HG02610 (cell line): ENCODE data around the gene TSPYL2.
A peak's percentile ranks its signal among the peaks of the same experiment; 100 is the strongest.

Source experiments
- ATAC-seq: cut with Tn5 transposase; IDR thresholded peaks from one replicate; pipeline ENCODE4 v1.9.1; 2021; ENCODE audit warnings: mild to moderate bottlenecking, moderate library complexity; ENCODE audit not compliant: unreplicated experiment

Gene TSPYL2

DNA sequence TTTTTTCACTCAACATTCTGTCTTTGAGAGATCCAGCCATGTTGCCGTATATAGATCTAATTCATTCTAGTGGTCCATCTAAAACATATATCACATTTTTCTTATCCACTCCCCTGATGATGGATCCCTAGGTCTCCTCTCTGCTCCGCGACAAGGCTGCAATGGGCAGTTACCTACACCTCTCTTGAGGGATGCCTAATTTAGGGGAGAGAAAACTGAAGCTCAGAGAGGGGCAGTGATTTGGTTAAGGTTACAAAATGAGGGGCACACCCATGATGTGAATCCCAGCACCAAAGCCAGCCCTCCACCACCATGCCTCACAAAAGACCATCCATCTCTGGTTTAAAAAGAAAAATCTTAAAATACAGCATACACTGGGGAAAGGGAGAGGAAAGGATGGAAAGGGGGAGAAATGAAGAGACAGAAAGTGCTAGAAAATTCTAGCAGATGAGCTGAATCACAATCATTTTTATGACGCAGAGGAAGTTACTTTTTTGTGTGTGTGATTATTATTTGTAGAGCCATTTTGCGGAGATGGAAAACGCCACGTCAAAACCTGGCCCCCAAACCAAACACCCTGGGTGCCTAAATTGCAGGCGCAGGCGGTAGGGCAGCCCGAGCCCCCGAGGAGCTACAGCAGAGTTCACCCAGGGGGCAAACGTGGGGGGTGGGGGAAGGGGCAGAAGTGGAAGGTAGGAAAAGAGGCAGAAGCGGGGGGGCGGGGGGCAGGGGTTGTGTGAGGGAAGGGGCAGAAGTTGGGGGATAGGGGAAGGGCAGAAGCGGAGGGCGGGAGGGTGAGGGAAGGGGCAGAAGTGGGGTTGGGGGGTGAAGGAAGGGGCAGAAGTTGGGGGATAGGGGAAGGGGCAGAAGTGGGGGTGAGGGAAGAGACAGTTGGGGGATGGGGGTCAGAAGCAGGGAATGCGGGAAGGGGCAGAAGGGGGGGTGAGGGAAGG, 1.3 kb upstream of the TSPYL2 start:
- ATAC-seq, result no peak

DNA sequence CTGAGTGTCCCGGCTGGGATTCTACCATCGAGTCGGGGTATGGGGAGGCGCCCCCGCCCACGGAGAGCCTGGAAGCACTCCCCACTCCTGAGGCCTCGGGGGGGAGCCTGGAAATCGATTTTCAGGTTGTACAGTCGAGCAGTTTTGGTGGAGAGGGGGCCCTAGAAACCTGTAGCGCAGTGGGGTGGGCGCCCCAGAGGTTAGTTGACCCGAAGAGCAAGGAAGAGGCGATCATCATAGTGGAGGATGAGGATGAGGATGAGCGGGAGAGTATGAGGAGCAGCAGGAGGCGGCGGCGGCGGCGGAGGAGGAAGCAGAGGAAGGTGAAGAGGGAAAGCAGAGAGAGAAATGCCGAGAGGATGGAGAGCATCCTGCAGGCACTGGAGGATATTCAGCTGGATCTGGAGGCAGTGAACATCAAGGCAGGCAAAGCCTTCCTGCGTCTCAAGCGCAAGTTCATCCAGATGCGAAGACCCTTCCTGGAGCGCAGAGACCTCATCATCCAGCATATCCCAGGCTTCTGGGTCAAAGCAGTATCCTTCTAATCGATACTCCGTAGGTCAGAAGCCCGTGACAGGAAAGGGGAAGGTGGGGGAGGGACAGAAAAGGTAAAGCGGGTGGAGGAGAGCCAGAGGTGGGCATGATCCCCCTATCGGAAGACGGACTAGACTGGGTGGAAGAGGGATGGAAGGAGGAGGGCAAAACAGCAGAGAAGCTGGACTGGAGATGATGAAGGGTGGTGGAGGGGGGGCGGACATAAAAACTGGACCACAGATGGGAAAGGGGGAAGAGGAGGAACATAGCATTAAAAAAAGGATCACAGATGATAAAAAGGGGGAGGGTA, 828 bp downstream of the TSPYL2 start:
- ATAC-seq, result no peak

DNA sequence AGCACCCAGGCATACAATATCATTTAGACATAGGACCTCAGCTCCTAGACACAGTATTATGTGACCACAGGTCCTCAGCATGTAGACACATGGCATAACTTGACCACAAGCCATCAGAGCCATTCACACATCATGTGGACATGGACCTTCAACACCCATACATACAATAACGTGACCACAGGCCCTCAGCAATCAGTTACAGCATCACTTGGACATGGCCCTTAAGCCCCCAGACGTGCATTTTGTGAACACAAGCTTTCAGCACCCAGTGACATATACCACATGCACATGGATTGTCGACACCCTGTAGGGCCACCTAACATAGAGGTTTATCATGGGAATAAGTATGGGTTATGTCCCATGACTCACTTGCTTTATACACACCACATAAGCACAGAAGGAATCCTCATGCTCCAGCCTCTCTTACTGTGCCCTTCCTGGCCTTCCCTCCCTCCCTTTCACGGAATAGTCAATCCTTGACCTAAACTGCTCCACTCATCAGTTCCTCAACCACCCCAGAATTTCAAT, 1.9 kb downstream of the TSPYL2 start:
- ATAC-seq, result no peak

DNA sequence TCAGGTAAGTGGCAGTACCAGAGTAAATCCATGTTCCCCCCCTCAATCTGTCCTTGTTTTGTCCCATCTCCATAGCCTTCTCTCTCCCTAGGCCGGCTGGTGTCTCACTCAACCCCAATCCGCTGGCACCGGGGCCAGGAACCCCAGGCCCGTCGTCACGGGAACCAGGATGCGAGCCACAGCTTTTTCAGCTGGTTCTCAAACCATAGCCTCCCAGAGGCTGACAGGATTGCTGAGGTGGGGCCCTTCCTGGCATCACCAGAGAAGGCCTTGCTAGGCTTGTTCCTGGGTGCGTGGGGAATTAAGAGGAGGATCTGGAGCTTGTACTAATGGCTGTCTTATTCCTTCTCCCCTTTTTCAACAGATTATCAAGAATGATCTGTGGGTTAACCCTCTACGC, 2.7 kb downstream of the TSPYL2 start:
- ATAC-seq, result no peak

DNA sequence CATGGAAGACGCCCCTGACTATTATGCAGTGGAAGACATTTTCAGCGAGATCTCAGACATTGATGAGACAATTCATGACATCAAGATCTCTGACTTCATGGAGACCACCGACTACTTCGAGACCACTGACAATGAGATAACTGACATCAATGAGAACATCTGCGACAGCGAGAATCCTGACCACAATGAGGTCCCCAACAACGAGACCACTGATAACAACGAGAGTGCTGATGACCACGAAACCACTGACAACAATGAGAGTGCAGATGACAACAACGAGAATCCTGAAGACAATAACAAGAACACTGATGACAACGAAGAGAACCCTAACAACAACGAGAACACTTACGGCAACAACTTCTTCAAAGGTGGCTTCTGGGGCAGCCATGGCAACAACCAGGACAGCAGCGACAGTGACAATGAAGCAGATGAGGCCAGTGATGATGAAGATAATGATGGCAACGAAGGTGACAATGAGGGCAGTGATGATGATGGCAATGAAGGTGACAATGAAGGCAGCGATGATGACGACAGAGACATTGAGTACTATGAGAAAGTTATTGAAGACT, 3.6 kb downstream of the TSPYL2 start:
- no peak for ATAC-seq

DNA sequence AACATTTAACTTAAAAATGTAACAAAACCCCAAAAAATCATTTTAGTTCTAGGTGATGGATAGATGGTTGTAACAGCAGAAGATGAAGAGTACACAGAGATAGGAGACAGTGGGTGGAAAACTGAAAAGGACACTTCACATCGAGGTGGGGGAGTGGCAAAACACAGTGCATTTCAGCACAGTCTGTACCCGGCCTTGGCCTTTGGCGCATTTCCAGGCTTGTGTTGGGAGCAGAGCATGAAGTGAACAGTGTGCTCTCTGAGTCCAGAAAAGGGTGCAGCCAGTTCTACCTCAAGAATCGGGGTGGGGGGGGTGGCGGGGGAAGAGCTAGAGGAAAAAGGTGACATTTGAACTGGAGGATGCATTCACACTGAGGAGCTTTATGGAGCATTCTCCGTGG, 4.3 kb downstream of the TSPYL2 start:
- ATAC-seq, result no peak

- ATAC-seq, result no peak
These were observed 5.2 kb downstream of the TSPYL2 start for GRCh38 chrX:53087388-53087831.

- peak; percentile 70 for ATAC-seq
These were observed 6.2 kb downstream of the TSPYL2 start for GRCh38 chrX:53088136-53088974.

GRCh38 chrX:53089224-53089842, 7.2 kb downstream of the TSPYL2 start:
- ATAC-seq, result no peak

DNA sequence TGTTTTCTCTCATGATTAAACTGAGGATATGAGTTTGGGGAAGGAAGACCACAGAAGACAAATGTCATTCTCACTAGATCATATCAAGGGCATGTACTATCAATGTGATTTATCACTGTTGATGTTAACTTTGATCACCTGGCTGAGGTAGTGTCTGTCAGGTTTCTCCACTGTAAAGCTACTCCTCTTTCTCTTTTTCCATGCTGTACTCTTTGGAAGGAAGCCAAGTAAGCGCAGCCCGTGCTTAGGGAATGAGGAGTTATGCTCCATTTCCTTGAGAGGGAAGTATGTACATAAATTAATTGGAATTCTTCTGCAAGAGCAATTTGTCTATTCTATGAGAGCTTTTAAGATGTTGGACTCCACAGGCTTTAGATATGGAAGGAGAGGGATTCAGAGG, 7.8 kb downstream of the TSPYL2 start:
- no peak for ATAC-seq

- no peak for ATAC-seq
These were observed 9.2 kb downstream of the TSPYL2 start for GRCh38 chrX:53091354-53091753.

DNA sequence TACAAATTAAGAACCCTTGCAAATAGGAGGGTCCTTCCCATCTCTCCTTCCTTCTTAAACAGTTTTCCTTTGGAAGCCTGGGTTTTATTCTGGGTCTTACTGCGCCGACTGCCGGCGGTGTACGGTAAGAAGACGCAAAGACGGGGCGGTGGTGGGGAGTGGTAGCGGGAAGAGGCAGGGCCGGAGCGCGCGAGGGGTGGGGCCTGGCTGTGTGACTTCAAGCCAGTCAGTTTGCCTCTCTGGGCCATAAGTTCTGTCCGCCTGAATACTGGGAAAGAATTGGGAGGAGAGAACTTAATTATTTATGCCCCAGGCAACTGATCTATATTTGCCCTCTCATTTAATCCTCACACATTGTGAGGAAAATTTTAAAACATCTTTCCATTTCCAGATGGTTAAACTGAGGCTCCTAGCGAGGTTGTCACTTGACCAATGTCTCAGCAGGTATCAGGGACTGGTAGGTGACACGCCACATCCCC, 11.0 kb downstream of the TSPYL2 start:
- ATAC-seq, result peak; percentile 48

DNA sequence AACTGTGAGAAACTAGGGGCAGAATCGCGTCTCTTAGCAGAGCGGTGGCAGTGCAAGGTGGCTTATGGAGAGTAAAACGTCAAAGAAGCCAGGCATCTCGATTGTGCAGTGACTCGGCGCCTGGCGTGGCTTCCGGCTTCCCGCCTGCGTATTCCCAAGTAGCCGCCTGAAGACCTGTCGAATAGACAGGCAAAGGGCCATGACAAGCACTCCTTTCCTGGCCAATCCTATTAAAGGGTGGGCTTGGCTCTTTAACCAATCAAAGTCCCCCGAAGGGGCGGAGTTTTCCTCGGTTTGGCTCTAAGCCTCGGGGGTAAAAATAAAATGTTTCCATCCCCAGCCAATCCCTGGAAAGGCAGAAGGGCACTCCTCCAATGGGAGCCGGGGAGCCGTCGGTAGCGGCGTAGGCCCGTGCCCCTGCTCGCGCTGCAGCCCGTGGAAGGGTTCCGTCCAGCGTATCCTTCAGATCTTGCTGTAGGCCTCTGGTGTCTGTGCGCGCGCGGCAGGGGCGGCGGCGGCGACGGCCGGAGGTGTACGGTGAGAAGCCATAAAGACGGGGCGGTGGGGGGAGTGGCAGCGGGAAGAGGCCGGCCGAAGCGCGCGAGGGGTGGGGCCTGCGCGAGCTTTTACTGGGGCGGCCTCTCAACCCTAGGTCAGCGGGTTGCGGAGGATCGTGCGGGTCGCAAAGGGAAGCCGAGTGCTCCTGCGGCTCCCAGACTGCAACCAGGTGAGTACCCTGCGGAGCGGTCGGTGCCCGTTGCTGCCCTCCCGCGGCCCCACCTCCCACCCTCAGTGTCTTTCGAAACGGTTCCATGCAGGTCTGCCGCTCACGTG, 11.8 kb downstream of the TSPYL2 start, which contains the start of gene KANTR:
Gene KANTR (plus strand): TSS at position 395 of the 834 bp plus-strand sequence. CDS start 30,131 bp downstream, outside the sequence.
- peak; percentile 91 for ATAC-seq

DNA sequence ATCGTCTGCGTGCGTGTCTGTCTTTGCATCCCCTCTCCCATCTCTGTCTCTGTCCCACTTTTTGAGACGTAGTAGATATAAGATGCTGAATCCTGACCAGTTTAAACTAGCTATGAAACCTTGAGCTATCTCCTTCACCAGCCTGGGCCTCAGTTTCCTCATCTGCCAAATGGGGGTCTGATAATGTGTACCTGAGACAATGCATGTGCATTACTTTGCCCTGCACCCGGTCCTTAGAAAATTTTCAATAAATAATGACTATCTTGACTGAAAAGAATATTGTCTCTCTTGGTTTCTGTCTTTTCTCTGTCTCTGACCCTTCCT, 12.4 kb downstream of the TSPYL2 start:
- ATAC-seq, result no peak

- ATAC-seq, result no peak
These were observed 13.6 kb downstream of the TSPYL2 start for GRCh38 chrX:53095796-53096195.

DNA sequence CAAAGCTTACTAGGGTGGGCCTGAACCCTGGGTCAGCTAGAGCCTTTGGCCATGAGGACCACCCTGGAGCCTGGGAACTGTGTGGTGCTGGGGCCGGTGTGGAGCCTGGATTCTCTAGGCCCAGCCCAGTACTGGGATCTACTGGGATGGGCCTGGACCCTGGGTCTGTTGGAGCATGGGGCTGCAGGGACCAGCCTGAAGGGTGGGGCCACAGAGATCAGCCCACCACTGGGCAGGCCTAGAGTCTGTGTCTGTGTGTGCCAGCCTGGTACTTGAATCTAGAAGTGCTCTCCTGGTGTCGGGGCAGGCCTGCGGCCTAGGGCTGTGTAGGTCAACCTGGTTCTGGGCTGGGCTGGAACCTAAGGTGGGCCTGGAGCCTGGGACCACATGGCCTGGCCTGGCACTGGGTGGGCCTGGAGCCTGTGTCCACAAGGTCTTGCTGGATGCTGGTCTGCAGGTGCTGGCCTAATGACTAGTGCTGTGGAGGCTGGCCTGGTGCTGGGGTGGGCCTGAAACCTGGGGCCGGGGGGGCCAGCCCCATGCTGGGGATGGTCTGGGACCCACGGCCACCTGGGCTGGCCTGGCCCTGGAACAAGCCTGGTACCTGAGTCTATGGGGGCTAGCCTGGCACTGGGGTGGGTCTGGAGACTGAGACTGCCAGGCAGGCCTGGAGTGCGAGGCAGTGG, 32.8 kb downstream of the TSPYL2 start:
- no peak for ATAC-seq

GRCh38 chrX:53115550-53115874, 33.3 kb downstream of the TSPYL2 start:
- ATAC-seq, result no peak

GRCh38 chrX:53116101-53116500, 33.9 kb downstream of the TSPYL2 start:
- ATAC-seq, result no peak
